ENCODE measurements around the gene DPAGT1.
"Not testable (repeated sequence)": the region's sequence is repeated elsewhere in the genome, so short reads cannot be mapped to it uniquely, and the experiment has no call there.

DPAGT1 gene

GRCh38 chr11:119093942-119094815 is 7.5 kb downstream of the DPAGT1 start:
- peak in 1 of 2 donors; percentile 17 for DNase-seq

DNA sequence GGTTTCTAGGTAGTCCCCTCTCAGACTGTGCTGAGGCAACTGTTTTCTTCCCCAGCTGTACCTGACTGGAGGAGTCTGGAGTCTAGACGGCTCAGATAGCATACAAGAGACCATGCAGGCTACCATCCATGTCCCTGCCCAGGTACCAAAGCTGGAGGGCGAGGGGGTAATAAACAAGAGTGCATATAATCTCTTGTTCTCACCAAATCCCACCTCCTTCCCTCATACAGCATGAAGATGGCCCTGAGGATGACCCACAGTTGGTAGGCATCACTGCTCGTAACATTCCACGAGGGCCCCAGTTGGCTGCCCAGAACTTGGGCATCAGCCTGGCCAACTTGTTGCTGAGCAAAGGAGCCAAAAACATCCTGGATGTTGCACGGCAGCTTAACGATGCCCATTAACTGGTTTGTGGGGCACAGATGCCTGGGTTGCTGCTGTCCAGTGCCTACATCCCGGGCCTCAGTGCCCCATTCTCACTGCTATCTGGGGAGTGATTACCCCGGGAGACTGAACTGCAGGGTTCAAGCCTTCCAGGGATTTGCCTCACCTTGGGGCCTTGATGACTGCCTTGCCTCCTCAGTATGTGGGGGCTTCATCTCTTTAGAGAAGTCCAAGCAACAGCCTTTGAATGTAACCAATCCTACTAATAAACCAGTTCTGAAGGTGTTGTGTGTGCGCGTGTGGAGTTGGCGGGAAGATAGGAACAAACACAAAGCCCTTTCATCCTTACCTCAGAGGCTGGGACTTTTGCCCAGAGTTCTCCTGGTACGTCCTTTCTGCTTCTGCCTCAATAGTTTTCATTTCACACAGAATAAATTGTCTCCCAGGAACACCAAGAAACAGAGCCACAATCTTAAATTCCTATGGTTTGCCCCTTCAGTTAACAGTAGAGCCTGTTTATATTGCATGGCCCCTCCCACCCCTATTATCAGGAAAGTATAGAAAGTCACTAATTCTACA is 8.5 kb downstream of the DPAGT1 start:
- DNase-seq, result no peak

DNA sequence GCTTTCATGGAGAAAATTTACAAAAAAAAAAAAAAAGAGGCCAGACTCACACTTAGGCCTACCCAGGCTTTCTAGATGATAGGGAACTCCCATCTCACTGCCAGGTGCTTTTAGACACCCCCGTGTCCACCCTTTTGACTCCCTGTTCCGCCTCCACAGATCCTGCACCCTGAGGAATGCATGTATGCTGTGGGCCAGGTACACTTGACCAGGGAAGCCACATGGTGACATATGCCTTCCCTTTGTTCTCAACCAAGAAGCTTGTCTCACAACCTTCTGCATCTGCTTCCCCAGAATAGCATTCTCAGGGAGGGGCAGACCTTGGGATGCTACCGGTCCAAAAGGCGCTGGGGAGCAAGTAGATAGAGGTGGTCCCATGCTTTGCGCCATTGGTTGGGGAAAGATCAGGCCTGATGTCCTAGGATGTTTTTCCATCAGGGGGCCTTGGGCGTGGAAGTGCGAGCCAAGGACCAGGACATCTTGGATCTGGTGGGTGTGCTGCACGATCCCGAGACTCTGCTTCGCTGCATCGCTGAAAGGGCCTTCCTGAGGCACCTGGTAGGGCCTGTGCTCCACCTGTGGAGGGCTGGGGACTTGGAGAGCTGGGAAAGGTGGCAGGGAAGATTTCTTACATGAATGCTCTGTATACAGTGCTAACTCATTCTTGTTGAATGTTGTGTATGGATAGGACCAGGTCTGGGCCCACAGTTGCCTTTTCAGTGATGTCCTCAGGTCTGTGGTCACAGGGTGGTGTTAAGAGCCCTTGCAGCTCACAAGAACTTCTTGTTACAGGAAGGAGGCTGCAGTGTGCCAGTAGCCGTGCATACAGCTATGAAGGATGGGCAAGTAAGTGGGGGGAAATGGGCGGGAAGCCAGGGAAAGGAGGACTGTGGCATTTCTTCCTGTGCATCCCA is 9.4 kb downstream of the DPAGT1 start:
- no peak for DNase-seq

- no peak for DNase-seq
These were observed 10.5 kb downstream of the DPAGT1 start for GRCh38 chr11:119091178-119091577.

- DNase-seq, result no peak
These were observed 12.3 kb downstream of the DPAGT1 start for GRCh38 chr11:119089319-119089718.

DNA sequence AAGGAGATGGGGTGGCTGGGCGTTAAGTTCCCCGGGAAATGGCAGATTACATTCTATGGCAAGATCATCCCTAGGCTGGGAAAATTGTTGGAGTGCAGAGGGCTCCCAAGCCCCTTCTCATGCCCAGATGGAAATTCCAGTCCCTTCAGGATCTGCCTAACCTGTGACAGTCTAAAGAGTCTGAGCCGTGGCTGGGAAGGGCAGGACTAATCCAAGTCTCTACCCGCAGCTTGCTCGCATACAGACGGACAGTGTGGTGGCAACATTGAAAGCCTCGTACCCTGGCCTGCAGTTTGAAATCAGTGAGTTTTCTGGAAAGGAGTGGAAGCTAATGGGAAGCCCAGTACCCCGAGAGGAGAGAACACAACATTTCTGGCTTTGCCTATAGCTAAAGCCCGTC is 13.2 kb downstream of the DPAGT1 start:
- DNase-seq, result no peak

GRCh38 chr11:119087747-119088241 is 13.9 kb downstream of the DPAGT1 start:
- DNase-seq, result no peak

DNA sequence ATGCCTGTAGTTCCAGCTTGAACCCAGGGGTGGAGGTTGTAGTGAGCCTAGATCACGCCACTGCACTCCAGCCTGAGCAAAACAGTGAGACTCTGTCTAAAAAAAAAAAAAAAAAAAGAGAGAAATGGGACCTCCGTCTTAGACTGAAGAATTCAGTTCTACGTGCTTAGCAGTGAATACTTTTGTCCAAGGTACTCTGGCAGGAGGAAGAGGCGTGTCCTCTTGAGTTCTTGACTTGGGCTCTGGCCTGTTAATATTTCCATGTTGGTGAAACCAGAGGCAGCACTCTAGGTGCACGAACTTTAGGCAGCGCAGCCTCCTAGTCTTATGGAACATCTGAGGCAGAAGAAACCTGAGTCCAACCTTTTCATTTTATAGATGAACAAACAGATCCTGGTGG is 14.5 kb downstream of the DPAGT1 start:
- DNase-seq, result no peak

DNA sequence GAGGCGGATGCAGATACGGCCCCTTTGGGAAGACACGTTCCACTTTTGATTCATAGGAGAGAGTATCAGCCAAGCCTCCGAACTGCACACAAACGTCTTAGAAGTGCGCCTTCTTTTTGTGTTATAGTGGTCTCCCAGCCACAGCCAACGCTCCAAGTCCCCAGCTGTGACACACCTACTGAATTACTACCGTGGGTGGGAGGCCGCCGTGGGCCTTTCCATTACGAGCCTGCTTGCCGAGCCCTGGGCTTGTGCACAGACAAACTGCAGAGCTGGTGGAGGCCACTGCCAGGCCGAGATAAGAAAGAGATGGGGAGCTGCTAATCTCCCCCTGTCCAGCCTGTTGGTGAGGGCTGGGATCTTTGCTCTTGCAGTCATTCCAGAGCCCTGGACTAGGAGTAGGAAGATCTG is 16.2 kb downstream of the DPAGT1 start:
- peak in 1 of 2 donors; percentile 26 for DNase-seq

GRCh38 chr11:119084663-119085436 is 16.8 kb downstream of the DPAGT1 start, which contains the start of gene HMBS:
HMBS (plus strand) TSS chr11:119084881; CDS start chr11:119085034, 153 bp downstream.
- peak; percentile 94 for DNase-seq

DNA sequence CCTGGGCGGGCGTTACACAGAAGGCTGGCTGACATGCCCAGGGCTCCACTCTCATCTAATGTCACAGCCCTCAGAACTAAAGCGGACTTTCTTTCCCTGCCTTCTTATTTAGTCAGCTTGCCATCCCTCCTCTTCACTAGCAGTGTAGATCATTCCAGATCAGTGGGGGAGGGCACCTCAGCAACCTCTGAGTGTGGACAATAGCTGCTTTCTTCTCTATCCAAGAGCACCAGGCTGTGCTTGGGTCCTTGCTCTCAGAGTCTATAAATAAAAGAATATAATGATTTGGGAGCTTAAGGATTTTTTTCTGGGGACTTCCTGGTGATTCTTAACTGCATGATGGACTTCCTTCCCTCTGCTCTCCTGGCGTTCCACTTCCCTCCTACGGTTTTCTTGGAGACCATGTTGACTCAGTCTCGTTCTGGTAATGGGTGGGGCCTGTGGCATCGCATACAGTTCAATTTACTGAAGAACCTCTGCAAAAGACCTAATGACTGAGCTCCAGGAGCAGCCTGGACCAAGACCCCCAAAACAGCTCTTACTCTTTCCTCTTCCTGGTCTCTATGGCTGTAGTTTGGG is 19.9 kb downstream of the DPAGT1 start:
- peak; percentile 55 to 77 for DNase-seq

DNA sequence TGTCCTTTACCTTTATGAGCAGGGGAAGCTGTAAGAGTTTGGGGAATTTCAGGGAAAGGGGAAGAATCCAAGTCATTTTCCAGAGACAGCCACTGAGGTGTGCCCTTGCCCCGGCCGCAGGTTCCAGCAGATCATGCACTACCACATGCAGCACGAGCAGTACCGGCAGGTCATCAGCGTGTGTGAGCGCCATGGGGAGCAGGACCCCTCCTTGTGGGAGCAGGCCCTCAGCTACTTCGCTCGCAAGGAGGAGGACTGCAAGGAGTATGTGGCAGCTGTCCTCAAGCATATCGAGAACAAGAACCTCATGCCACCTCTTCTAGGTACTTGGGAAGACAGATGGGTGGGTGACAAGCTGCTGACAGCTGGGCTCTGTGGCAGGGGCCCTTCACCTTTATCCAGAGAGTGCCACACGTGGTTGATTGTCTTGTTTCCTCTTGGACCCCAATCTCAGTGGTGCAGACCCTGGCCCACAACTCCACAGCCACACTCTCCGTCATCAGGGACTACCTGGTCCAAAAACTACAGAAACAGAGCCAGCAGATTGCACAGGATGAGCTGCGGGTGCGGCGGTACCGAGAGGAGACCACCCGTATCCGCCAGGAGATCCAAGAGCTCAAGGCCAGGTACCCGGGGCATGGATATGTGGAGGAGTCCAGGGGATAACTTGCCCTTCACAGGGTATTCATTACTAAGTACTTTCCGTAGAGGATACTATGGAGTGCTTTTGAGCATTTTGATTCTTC is 22.8 kb downstream of the DPAGT1 start:
- DNase-seq, result no peak

- DNase-seq, result no peak
These were observed 23.8 kb downstream of the DPAGT1 start for GRCh38 chr11:119077839-119078238.

DNA sequence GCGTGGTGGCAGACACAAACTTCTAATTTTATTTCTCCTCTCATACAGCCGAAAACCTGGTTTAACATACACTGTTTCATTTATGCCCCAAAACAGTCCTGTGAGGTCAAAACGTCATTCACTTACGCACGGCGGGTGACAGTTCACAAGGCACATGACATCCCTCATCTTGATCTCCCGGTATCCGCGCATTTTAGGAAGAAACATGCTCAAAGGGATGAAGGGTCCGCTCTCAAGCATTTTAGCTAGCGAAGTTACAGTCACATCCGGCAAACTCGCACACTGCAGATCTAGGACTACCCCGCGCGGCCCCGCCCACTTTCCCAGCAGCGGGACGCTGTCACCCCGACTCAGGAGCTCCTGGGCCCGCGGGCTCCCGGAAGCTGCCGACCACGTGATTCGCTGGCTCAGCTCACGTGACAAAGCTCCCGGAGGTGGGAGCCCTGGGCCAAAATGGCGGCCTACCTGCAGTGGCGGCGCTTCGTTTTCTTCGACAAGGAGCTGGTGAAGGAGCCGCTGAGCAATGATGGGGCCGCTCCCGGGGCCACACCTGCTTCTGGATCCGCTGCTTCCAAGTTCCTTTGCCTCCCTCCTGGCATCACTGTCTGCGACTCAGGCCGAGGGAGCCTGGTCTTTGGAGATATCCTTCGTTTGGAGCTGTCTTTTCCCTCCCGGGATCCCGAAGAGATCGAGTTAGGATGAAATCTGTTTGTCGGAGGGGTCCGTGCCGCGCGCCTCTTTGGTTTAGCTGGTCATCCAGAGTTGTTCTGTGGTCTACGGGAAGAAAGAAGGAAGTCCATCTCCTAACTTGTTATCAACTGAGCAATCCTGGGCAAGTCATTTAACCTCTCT is 34.1 kb downstream of the DPAGT1 start, which contains the start of gene VPS11:
Gene VPS11 (plus strand): TSS at position 448 of the 852 bp plus-strand sequence. CDS start 6 bp downstream, at position 454.
- peak; percentile 93 to 96 for DNase-seq

- peak in 1 of 2 donors; percentile 60 for DNase-seq
These were observed 36.3 kb downstream of the DPAGT1 start for GRCh38 chr11:119065369-119065768.

DNA sequence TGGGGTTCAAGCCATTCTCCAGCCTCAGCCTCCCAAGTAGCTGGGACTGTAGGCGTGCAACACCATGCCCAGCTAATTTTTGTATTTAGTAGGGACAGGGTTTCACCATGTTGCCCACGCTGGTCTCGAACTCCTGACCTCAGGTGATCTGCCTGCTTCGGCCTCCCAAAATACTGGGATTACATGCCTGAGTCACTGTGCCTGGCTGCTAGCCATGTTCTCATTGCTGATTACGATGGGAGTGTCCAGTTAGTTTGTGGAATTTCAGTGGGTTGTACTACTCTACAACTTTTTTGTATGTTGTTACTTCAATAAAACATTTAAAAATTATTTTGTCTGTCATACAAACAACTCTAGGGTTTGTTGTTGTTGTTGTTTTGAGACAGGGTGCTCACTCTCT is 38.9 kb downstream of the DPAGT1 start:
- no peak for DNase-seq

GRCh38 chr11:119061256-119061655 is 40.4 kb downstream of the DPAGT1 start:
- no peak for DNase-seq

GRCh38 chr11:119059128-119059527 is 42.5 kb downstream of the DPAGT1 start:
- not testable (repeated sequence) for DNase-seq
